GM21381 (cell line): ENCODE data around the gene EPAS1.

Experiments used
- ATAC-seq: cut with Tn5 transposase; IDR thresholded peaks from one replicate; pipeline ENCODE4 v1.9.1; 2021; ENCODE audit warnings: mild to moderate bottlenecking, moderate library complexity; ENCODE audit not compliant: unreplicated experiment

The EPAS1 gene

DNA sequence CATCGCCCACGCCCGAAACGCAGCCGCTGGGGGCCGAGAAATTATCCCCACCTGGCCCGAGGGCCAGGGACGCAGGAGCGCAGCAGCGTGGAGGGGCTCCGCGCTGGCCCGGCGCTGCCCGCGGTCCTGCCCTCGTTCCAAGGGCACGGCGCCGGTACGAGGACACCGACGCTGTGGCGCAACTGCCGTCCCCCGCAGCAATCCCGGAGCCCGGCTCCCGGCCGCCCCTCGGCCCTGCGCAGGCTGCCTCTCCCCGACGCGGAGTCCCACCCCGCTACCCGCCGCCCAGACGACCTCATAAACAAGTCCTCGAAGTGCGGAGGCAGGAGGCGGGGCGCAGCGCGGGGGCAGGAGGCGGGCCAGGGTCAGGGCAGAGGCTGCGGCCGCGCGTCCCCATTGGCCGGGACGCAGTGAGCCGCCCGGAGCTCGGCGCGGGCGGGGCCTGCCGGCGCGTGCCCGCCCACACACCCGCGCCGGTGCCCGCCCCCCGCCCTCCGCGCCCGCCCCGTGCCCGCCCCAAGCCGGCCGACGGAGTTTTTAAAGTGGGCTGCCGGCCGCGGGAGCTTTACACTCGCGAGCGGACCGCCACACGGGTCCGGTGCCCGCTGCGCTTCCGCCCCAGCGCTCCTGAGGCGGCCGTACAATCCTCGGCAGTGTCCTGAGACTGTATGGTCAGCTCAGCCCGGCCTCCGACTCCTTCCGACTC is at the start of gene EPAS1:
TSS of gene EPAS1 (plus strand) at position 568 of the 706 bp plus-strand sequence. CDS start 505 bp downstream, outside the sequence.
- ATAC-seq = peak; percentile 86

DNA sequence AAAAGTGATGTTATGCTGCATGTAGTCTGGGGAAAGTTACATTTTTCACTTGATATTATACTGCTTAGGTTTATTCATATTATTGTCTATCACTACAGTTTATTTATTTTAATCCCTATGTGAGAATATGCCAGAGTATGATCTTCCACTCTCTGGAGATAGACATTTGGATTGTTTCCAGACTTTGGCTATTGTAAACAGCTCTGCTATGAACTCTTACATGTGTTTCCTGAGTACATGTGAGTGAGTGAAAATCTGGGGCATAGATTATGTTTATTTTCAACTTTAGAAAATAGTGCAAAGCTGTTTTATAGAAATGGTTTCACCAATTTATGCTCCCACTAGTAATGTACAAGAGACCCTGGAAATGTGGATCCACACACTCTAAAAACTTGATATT is 49.0 kb upstream of the EPAS1 start:
- ATAC-seq = no peak

DNA sequence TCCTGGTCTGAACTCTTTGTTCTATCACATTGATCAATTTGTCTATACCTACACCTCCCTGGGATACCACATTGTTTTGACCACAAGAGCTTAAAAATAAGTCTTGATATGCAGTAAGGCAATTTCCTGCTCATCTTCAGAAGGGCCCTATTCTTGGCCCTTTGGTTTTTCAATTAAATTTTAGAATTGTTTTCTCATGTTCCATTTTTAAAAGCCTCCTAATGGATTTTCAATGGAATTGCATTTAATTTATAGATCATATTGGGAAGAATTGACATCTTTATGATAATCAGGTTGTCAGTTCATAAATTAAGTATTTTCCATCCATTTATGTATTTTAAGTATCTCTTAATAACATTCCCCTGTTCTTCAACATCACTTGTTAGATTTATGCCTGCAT is 47.6 kb upstream of the EPAS1 start:
- ATAC-seq = no peak

DNA sequence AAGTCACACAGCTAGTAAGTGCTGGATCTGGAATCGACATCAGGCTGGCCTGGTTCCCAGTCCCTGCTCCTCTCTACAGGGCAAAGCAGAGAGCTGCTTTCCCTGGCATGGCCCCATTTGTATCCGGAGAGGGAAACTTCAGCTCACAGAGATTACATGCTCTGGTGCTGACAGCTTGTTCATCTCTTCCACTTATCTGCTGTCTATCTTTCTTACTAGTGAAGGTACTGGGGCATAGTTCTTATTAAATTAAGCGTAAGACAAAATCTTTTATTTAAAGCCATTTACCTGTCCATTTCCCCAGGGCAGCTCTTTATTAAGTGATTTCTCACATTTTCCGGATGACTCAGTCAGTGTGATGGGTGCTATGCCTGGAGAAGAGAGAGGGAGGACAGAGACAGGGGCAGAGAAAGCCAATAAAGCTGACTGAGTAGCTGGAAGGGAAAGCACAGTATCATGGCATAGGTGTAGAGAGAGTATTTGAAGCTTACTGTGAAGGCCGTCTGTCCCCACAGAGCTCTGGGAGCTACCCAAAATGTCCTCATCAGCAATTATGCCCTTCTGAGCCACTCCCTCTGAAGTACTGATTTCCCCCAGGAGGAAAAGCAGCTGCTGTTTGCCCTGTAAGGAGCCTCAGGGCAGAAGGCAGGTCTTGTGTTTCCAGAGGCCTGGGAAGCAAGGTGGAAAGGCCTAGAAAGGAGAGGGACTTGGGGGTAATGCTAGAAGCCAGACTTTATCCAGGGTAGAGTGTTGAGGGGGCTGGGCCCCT is 44.1 kb upstream of the EPAS1 start:
- no peak for ATAC-seq

DNA sequence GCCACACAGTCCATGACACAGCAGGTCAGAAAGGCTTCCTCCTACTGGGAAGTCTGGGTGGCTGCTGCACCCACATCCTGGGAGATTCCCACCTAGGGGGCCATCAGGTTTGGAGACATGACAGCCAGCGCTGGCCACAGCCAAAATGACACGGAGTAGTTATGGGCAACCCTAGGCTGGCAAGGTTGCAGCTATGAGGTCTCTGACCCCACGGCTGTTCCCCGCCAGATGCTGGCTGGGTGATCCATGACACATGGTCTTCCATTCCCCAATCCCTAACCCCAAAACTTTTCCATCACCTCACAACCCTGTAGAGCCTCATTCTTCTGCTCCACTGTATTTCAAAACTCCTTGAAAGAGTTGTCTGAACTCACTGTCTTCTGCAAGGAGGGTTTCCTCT is 42.7 kb upstream of the EPAS1 start:
- no peak for ATAC-seq

DNA sequence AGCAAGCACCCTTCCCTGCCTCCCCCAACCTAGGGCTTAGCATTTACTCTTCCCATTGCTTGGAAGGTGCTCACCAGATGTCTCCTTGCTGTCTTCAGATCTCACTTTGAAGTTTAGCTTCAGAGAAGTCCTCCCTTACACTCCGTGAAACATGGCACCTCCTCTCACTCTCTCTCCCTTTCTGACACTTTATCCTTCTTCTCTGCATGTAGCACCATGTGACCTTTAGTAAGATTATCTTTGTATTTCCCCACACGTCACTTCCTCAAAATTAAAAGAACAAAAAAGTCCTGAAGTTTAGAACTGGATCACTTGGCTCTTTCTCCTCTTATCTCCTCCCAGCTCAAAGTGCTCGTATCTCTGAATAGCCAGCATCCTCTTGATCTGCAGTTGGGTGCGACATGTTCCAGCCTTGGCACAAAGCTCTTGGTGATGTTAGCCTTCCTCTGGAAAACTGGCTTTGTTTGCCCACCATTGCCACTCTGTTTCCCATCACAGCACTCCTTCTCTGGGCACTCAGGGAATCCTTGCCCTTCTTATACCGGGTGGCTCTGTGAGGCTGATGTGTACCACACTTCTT is 40.6 kb upstream of the EPAS1 start:
- no peak for ATAC-seq

DNA sequence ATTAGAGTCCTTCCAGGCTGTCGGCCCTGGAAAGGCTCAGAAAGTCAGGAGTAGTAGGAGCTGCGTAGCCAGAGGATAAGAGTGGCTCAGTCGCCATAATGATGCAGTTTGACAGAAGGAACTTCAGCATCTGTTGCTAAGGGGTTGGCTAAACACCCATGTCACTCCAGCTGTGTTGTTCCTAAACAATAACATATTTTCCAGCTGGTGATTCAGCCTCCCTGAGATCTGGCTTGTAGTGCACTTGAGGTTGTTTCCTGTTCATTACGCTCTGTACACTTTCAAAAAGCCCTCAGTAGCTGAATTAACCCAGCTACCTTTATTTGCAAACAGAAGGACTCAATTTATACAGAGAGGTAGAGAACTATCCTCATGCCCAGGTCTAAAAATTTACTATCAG is 39.7 kb upstream of the EPAS1 start:
- ATAC-seq = no peak

DNA sequence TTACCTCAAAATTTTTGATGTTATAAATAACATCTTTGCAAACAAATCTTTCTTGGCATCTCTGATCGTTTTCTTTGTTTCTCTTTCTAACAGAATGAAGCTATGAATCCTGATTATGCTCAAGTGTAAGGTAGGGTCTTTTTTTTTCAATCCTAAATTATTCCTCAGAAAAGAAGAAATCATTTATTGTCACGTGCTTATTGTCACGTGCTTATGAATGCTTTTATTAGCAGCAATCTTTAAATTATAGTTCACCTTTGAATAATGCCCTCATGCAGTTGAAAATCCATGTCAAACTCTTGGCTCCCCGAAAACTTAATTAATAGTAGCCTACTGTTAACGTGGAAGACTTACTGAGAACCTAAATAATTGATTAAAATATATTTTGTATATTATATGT is 39.2 kb upstream of the EPAS1 start:
- no peak for ATAC-seq

DNA sequence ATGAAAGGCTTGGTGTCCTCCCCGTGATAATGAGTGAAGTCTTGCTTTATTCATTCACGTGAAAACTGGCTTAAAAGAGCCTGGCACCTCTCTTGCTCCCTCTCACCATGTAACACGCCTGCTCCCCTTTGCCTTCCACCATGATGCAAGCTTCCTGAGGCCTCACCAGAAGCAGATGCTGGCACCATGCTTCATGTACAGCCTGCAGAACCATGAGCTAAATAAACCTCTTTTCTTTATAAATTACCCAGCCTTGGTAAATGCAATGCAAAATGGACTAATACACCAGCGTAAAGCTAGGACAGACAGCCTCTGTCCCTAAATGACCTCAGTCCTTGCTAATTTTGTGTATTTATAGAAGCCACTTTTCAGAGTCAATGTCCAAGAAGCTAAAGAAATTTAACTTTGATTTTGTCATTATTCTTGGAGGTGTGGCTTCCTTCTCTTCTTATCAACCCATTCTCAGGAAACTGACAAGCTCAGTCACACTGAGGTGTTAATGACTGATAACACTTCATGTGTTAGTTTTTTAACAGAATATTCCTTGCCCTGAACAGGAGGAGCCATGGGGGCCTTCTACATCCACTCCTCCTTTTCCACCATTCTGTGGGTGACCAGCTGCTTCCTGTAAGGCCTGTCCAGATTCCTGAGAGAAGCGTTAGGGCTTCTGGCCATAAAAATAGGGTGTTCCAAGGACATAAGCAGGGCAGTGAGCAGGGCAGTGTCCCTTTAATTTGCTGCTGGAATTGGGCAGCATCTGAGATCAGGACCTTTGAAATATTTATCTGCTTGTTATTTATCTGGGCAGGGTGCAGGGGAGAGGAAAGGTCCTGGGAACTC is 38.0 kb upstream of the EPAS1 start:
- no peak for ATAC-seq

DNA sequence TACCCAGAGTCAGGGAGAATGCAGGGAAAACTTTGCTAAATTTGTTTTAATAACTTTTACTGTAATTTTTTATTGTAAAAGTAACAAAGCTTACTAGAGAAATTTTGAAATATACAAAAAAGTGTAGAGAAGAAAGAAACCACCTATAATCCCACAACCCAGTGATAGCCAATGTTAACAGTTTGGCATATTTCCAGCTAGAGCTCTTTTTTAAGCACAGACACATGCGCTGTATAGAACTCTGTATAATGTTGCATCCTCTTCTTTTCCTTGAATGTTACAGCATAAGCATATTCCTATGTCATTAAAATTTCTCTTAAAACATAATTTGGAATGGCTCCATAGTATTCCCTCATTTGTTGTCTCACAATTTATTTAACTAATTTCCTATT is 37.4 kb upstream of the EPAS1 start:
- ATAC-seq = no peak

DNA sequence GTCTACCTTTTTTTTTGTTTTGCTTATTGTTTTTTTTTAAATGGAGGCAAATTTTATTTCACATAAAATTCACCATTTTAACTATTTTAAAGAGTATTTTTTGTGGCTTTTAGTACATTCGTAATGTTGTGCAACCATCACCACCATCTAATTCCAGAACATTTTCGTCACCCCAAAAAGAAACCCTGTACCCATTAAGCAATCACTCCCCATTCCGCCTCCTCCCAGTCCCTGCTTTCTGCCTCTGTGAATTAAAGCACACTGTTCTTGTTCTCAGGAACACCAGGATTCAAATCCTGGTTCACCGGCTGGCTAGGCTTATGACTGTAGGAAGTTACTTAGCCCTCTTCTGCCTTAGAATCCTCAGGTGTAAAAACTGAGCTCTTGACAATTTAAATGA is 36.9 kb upstream of the EPAS1 start:
- ATAC-seq = no peak

DNA sequence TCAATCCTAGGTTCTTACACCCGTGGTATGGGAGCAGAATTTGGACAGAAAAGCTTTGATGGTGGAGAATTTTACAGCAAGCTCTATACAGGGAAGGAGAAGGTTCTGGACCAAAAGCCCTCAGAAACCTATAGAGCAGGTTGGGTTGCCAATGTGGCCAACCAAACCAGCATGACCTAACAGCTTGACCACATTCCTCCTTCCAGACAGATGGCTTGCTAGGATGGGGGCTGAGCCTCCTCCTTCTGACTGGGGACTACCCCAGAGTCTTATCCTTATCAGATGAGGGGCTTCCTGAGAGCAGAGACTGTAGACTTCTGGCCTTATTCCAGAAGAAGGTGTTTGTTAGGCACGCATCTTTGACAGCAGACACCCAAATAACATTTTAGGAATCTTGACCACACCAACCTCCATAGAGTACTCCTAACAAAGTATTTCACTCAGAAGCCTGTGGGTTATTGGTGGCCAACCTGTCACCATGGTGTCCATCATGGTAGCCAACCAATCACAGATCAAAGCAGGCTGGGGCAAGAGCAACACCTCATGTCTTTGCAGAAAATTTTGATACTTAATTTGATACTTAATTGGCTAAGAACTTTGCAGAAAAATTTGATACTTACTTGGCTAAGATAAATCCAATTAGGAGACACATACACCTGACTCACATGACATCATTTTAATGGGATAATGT is 34.8 kb upstream of the EPAS1 start:
- ATAC-seq = no peak

DNA sequence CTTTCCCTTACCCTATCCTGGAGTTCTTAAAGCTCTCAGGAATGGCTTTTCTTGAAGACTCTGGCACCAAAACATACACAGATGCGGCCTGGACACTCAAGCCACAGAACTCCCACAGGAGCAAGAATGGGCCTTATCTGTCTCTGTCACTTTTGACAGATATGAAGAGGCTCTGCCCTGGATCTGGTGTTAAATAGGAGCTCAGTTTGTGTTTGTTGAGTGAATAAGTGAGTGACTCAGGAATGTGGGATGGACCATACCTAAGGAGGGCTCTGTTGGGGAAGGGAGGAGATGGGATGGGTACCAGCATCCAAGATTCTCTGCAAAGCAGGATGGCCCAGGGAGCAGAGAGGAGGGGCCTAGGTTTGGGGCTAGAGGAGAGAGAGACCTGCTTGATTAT is 33.9 kb upstream of the EPAS1 start:
- ATAC-seq = no peak

DNA sequence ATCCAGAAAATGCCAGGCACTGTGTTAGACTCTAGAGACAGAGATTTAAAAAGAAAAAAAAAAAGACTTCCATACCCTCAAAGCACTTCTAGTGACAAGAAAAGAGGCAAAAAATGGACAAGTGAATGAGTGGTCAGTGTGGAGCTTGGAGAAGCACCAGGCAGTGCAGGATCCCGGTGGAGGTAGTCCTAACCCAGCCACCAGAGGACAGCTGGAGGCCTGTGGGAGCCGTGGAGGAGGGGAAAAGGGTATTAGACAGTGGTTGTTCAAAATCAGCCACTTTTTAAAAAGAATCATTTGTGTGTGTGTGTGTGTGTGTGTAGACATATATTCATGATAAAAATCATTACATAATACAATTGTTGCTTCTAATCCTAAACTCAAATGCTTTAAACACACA is 32.8 kb upstream of the EPAS1 start:
- ATAC-seq = no peak

DNA sequence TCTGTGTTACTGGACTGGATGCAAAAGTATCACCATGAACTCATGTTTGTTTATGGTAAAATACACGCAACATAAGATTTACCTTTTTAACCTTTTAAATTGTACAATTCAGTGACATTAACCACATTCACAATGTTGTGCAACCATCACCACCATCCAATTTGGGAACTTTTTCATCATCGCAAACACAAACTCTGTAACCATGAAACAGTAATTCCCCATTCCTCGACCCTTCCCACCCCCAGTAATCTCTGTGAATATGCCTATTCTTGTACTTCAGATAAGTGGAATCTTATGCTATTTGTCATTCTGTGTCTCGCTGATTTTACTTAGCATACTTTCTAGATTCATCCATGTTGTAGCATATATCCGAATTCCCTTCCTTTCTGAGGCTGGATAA is 31.1 kb upstream of the EPAS1 start:
- ATAC-seq = no peak

DNA sequence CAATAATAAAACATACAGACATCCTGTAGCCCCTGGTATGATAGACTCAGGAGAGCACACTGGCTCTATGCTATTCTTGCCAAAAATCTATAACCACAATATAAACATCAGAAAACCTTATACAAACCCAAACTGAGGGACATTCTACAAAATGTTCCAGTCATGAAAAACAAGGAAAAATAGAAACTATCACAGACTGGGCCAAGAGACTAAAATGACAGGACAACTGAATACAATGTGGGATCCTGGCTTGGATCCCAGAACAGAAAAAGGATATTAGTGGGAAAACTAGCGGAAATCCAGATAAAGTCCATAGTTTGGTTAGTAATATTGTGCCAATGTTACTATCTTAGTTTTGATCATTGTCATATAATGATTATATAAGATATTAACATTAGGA is 29.6 kb upstream of the EPAS1 start:
- ATAC-seq = no peak

DNA sequence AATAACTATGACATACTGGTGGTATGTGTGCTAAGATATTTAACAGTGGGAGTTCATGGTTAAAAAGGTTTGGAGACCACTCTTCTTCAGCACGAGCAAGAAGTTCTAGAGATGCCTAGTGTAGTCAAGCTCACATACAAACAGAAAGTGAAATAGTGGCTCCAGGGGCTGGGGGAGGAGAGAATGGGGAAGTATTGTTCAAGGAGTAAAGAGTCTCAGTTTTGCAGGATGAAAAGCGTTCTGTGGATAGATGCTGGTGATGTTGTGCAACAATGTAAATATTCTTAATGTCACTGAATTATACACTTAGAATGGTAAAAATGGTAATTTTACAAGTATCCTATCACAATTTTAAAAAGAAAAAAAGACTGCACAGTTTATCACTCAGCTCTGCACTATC is 29.0 kb upstream of the EPAS1 start:
- peak; percentile 62 for ATAC-seq

DNA sequence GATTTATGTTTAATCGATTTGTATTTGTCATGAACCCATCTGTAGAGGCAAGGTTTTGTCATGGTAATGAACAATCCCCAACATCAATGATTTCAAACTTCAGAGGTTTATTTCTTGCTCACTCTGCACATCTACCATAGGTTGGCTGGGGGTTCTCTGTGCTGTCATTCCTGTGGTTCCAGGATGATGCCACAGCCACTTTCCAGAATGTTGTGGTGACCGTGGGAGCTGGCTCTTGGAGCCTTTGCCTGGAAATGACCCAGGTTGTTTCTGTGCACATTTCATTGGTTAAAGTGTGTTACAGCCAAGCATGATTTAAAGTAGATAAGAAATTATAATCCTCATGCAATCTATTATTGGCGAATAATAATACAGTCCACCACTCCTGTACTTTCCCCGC is 28.2 kb upstream of the EPAS1 start:
- ATAC-seq = no peak

DNA sequence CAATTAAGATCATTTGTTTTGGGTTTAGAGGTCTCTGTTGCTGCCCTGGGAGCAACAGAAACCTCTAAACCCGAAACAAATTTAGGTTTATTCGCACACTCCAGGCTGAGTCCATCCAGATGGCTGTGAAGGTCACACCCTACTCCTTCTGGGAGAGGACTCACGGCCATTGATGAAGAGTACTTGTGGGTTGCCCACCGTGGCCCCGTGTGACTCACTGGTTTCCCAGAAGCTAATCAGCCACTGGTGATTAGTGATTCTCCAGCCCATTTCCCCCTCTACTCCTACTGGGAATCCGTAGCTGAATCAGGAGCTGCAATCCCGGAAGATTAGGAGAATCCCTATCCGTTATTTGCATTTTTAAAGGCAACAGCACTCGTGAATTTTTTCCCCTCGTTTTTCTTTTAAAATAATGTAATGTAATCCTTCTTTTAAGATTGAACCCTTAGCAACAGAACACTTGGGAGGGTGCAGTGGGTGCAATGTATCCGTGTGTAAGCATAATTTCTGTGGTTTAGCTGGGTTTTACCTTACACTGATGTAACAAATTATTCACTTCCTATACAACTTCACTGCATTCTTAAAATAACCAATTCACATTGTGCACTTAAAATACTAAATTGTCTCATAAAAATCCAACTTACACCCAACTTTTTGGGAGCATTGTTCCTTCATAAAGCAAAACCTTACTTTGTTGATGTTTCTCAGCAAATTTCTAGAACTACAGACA is 27.5 kb upstream of the EPAS1 start:
- no peak for ATAC-seq

DNA sequence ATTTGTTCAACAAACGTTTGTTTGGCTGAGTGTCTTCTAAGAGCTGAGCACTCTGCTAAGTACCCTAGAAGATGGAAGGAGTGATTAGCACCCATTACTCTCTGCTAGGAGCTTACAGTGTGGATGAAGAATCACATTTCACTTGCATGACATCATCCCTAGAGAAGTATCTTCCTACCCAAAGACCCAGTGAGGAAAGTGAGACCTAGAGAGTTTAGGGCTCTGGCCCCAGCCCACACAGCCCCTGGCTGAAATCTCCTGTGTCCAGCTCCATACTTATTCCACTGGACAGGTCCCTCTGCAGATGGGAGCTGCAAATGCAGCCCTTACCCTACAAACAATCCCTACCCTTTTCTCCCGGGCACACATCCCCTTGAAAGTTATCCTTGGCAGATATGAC is 26.8 kb upstream of the EPAS1 start:
- no peak for ATAC-seq
